GM19240 (cell line): Measurements from ENCODE around the gene SIRPG.
"Not testable (repeated sequence)": the region's sequence is repeated elsewhere in the genome, so short reads cannot be mapped to it uniquely, and the experiment has no call there.

ENCODE experiments used
- DNase-seq: peaks from one replicate; pipeline ENCODE4 v3.0.0; 2011; ENCODE audit warnings: low spot score; ENCODE audit not compliant: insufficient read length

Gene SIRPG

DNA sequence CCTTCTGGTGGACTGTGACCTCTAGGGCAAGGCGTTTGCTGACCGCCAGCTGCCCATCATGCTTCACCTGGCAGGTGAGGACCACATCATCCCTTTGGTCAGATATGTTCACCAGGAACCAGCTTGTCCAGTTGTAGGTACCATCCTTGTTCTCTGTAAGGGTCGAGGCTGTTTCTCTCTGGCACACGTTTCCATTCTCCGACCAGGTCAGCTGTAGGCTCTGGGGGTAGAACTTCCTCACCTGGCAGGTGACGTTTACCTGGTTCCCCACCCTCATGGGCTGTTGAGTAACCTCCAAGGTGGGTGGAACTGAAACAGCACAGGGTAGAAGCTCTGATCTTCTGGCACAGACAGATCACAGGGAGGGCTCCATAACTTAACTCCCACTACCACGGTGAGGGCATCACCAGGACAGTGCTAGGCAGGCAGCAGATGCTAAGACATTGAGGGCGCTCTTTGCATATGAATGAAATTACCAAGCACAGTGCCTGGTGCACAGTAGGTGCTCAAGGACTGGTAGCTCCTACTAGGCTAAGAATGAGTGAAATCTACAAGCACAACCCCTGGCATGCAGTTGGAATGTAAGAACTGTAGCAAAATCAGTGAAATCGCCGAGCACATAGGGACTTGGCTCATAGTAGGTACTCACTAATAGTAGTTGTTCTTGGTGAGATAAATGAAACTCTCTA, 22.1 kb downstream of the SIRPG start:
- DNase-seq = no peak

DNA sequence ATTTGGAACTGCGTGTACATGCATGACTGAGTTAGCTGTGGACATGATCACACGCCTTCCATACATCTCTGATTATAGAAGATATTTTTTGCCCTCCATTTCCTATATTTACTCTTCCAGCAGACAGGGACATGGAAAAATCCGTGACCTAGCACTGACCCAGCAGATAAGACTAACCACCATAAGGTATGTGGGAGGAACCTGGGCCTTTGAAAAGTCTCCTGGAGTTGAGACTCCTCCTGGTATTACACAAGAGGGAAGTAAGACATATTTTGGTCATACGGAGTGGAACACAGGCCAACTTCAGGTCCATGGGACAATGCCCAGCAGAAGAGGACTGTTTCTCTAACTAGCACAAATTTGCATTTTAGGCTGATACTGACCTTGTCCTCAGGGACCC, 24.0 kb downstream of the SIRPG start:
- DNase-seq = no peak

DNA sequence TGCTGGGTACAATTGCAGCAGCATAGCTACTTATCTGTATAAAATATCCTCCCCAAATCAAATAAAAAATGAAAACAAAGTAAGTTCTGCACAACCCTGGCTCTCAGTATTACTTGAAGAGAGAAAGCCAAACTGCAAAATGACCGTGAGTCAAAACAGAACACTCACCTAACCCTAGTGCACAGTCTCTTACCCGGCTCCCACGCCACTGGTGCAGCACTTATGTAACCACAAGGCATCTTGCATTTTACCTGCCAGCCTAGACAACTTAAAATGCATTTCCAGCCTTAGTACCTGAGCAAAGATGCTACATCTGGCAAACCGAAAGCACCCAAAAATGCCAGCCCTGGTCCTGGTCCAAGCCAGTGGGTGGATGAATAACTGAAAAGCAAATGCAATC, 25.4 kb downstream of the SIRPG start:
- DNase-seq = no peak

DNA sequence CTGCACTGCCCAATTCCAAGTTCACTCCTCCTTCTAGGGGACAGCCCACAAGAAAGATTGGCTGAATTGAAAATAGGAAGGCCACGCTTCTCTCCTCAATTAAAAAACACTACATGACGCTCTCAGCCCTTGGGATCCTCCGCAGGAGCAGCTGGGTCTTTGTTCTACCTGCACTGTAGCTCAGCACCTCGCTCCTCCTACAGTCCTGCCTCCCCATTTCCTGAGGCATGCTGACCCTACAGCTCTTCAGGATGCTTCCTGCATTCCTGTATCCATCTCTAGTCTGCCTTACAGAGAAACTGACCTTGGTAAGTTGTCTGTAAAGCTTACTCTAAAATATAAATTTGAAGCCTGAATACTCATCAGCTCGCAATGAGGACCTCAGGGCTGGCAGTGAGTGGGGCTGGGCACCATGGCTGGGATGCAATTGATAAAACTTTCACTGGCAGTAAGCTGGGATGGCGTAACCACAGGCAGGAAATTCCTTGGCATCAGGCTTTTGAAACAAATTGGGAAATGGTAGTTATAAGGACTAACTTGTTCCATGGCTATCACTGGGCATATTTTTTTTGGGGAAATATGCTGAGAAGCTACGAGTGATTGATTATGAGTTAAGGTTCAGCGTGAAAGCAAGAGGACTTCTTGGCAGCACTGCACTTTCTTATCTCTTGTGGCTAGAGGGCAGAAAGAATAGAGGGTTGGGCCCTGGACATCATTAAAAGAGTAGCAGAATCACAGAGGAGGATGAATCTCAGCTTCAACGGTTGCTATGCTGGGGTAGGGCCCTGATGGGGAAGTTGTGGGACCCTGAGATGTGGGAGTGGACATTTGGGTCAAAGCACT, 26.0 kb downstream of the SIRPG start:
- no peak for DNase-seq

DNA sequence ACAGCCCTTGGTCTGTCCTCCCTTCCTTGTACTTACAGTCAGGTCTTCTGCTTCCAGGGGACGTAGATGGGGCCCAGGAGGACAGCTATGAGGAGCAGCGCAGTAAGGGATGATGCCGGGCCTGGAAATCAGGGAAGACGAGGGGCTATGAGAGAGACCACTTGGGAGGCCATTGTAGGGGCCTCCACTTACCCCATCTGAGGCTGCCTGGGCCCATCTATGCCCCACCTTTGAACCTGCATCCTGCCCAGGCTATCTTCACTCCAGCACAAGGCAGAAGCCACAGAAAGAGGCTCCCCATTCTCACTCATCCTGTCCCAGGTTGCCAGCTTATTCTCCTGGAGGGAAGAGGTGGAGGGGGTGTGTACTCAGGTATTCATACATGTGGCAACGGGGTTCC, 27.4 kb downstream of the SIRPG start:
- no peak for DNase-seq

DNA sequence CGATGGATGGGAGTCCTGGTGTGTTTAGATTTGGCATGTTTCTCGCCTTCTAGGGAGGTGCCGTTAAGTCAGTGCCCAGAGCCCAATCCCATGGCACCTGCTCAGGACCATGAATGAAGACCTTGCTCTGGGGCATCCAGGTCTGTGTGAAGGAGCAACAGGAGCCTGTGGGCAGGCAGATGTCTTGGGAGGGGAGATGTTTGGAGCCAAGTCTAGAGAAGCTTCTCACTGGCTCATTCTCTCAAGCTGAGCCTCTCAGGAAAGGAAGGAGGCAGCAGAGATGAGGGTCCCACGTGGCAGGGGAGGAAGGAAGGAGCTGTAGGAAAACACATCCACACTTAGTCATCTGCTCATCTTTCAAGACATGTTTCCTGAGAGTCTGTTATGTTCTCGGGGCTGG, 28.3 kb downstream of the SIRPG start:
- DNase-seq = no peak

DNA sequence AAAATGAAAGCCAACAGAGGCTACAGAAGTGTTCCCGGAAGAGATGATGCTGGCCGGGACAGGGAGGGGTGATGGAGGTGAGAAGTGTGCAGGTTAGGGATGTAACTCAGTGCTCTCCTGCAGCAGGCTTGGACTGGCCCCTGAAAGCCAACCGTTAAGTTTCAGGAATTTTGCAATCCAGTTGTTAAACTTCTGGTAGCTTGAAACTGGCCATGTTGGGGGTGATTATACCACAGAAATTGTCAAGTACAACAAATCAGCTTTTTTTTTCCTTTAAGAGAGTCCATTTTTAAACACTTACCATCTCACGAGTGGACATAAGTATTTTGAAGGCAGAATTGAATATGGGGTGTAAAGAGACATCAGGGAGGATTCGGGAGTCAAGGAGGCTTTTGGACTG, 29.0 kb downstream of the SIRPG start:
- no peak for DNase-seq

DNA sequence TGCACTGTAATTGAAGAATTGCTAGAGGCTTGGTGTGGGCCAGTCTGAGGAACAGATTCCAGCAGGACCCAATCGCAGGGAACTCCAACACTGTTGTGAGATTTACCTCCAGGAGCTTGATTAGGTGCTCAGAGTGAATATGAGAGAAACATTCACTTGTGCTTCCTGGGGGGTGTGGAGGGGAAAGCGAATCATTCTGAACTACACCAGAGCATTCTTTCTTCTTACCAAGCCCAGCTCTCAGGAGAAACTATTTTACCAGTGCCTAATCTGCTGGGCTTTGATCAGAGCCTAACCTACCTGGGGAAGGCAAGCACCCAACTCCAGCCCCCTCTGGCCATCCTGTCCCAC, 30.4 kb downstream of the SIRPG start:
- DNase-seq = no peak

DNA sequence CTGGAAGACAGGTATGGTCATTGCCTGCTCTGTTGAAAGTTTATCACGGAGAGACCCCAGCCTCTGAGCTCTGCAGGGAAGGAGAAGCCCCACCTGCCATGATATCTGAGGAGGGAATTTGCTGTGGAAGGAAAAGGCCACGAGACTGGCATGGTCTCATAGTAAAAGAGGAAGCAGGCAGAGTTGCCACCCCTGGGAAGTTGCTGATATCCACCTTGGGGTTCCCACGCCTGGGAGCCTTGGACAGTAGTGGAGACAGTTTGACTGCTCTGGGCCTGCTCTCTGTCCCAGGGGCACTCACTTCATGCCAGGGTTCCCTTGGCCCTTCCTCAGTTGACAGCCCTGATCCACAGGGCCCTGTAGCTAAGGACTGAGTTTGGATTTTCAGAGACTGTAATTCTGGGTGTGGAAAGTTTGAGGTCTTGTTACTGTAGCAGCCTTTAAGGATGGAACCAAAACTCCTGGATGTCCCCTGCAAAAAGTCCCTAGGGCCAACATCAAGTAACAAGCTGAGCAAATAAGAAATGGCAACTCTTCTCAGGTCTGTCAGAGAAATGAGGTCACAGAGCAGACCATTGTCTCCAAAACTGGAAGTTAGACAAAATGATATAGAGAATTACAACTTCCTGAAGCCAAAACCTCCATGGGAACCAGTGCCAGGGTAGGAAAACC, 30.9 kb downstream of the SIRPG start:
- no peak for DNase-seq

DNA sequence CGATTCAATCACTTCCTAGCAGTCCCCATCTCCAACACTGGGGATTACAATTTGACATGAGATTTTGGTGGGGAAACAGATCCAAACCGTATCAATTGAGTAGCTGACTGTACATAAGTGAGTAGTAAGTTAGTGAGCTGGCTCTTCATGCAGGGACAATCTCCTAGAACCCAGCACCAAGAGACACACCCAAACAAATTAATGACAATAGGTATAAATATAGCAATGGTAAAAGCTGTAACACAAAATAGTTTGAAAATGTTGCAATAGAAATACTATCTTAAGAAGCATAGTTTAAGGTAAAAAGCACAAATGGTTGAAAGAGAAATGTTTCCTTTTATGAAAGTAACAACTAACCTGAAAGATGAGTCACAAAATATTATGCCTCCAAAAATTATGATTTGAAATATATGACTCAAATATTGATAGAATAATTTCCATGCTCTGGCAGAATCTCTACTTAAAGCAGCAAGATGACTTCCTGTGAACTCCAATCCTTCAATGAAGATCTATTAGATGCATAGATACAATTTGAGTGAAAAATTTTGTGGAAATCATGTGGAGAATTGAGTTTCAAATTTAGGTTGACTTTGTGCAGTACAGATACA, 32.4 kb downstream of the SIRPG start:
- no peak for DNase-seq

DNA sequence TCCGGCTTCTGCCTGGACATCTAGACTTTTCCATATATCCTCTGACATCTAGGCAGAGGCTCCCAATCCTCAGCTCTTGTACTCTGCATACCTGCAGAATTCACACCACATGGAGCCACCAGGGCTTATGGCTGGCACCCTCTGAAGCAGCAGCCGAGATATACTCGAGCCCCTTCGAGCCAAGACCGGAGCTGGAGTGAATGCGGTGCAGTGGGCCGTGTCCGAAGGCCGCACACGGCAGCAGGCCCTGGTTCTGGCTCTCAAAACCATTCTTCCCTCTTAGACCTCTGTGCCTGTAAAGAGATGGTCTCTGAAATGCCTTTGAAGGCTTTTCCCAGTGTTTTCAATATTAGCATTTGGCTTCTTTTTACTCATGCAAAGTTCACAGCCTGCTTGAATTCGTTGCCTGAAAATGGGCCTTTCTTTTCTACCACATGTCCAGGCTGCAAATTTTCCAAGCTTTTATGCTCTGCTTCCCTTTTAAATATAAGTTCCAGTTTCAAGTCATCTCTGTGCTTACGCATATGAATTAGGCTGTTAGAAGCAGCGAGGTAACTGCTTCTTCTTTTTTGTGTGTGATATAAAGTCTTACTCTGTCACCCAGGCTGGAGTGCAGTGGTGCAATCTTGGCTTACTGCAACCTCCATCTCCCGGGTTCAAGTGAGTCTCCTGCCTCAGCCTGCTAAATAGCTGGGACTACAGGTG, 33.9 kb downstream of the SIRPG start:
- DNase-seq = no peak

DNA sequence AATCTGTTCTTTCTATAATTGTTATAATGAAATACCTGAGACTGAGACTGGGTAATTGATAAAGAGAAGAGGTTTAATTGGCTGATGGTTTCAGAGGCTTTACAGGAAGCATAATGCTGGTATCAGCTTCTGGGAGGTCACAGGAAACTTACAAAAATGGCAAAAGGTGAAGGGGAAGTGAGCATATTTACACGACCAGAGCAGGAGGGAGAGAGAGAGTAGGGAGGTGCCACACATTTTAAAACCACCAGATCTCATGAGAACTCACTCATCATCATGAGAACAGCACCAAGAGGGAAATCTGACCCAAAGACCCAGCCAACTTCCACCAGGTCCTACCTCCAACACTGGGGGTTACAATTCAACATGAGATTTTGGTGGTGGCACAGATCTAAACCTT, 35.1 kb downstream of the SIRPG start:
- DNase-seq = no peak

DNA sequence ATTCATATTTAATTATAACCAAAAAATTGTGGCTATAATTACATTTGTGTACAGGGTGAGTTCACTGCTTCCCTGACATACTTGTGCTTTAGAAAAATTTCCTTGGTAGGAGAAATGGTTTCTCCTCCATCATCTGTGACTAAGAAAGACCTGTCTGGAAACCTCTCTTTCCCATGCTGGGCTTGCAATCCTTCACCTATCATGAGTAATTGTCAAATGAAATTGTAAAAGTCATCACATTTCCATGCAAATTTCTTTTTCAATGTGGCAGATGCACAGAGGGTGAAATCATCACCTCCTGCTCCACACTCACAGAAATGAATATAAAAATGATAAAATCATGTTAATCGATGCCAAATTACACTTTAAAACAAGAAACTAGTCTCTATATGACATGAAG, 36.3 kb downstream of the SIRPG start:
- no peak for DNase-seq

DNA sequence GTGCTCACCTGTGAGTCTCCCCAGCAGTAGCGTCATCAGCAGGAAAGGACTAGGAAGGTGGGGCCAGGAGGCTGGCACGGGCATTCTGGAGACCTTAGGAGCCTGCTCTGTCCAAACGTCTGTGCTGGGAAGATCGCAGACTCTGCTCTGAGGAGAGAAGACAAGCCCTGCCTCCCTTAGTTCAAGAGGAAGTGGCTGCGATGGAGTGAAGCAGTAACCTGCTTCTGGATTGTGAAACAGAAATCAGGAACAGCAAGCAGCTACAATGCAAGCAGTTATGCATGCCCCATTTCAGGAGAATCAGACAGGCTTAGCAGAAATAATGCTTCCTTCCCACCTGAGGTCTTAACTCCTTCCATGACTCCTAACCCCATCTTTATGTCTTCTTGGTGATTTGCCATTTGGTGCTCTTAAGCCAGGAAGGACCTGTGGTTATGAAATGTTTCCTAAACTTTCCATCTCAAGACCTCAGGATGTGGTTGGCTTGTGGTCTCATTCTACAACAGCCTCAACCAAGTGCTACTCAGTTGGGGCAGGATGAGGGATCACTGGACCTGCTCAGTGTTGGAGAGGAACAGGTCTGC, 37.6 kb downstream of the SIRPG start, which contains the start of gene SIRPB1:
SIRPB1 (minus strand) TSS at position 149 of the 584 bp plus-strand sequence; CDS start at position 84, 65 bp downstream.
- DNase-seq = no peak

DNA sequence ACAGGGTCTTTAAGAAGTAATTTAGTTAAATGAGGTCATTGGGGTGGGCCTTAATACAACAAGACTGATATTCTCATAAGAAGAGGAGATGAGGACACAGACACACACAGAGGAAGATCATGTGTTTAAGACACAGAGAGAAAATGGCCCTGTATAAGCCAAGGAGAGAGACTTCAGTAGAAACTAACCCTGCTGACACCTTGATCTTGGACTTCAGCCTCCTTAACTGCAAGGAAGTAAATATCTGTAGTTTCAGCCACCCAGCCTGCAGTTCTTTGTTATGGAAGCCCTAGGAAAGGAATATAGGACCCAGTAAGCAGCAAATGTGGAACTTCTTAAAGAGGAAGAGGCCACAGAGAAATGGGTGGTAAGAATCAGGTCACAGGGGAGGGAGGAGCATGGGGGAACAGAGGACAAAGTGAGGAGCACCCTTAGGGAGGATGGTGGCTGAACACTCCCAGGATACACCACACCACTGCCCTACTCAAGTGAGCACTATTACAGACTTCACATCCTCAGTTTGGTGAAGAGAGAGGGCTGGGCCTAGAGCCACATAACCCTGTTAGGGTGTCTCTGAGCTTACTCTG, 38.5 kb downstream of the SIRPG start:
- DNase-seq = no peak

DNA sequence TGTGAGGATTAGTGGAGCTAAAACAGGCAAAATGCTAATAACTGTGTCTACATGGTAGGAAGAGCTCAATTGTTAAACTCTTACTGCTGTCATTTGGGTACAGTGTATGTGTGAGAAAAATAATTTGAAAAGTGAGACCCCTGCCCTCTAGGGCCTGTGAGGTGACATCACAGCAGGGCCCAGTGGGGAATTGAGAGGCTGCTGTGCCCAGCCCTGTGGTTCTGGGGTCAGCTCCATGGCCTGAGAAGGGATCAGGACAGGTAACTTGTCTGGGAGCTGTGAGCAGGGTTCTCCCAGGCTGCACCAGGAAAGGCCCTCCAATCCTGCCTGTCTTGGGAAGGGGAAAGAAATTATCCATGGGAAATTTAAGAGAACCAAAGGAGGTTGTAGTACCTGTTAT, 39.1 kb downstream of the SIRPG start:
- DNase-seq = no peak

DNA sequence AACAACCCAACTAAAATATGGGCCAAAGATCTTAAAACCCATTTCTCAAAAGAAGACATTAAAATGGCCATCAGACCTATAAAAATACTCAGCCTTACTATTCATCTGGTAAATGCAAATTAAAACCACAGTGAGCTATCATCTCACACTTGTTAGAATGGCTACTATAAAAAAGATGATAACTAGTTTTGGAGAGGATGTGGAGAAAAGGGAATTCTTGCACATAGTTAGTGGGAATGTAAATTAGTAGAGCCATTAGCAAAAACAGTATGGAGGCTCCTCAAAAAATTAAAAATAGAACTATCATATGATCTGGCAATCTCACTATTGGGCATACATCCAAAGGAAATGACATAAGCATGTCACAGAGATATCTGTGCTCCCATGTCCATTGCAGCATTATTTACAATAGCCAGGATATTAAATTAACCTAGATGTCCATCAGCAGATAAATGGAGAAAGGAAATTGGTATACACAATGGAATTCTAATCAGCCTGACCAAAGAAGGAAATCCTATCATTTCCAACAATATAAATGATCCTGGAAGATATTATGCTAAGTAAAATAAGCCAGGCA, 40.6 kb downstream of the SIRPG start:
- no peak for DNase-seq

DNA sequence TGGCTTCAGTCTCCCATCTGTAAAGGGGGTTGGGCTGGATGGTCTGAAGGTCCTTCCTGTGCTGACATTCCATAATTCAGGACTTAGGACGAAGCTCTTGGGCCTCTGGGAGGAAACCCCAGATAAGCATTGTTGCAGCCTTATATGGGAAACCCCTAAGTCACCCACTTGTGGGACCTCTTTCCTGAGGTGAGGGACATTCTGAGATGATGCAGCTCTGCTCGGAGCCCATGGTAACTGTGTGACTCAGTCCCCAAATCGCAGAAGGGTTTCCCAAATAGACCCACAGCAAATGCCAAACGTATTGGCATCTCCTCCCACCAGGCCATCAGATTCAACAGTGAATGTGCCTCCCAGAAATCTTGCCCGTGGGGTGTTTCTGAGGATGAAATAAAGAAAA, 47.2 kb downstream of the SIRPG start:
- not testable (repeated sequence) for DNase-seq

DNA sequence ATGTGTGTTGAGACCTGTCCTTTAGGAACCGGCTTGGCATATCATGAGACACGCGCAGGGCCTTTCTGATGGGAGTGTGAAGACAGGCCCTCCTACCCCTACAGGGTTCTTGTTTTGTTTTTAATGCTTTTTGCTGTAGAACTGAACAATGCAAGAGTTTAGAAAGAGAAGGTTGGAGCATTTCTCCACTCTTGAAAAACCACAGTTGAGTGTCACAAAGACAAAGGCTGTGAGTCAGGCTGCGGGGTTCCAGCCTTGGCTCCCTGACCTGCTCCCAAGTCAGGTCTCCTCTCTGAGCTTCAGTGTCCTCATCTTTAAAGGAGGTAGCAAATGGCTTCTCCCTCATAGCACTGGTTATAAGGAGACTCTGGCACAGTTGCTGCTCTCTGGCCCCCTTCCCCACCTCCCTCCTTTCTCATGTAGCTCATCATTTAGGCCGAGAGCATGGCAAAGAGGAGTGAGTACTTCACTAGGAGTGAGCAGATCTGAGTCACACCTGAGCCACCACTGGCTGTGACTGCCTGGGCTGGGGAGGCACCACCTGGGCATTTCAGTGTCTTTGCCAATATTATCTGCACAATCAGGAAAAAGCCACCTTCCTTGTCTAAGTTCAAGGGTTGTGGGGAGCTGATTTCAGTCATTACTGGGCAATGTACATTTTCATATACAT, 48.8 kb downstream of the SIRPG start:
- DNase-seq = not testable (repeated sequence)

DNA sequence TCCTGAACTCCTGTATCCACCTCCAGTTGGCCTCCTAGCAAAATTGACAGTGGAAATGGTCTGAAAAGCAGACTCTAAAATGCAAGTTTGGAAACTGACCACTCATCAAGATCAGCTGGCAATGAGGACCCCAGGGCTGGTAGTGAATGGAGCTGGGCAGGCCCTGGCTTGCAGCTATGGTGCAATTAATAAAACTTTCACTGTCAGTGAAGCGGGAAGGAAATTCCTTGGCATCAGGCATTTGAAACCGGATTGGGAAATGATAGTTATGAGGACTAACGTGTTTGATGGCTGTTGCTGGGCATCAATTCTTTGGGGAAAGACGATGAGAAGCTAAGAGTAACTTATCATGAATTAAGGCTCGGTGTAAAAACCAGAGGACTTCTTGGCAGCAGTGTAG, 56.8 kb downstream of the SIRPG start:
- no peak for DNase-seq
